Cardiac muscle cell (in vitro differentiated cells and primary cell): Measurements from ENCODE around the gene PHACTR2. TPM values are rescaled to one million over a fixed set of nuclear protein-coding genes. Genes with fewer than 3 reads are reported as not detected.

ENCODE experiments used
- DNase-seq, 2 donors: peaks; one replicate each; pipeline versions ENCODE4 v3.0.0 to v3.0.0-alpha.2; 2010 to 2017; ENCODE audit warnings: low read depth in 1 of 2, low spot score in 1 of 2
- H3K27ac ChIP-seq: fragments of 200-600 bp; sonication (generic); 2 replicates; pipeline ENCODE4 v1.5.1; 2016
- H3K27me3 ChIP-seq: fragments of 200-600 bp; sonication (generic); 2 replicates; pipeline ENCODE4 v1.6.0; 2016; ENCODE audit warnings: control low read depth
- H3K36me3 ChIP-seq: fragments of 200-600 bp; sonication (generic); 2 replicates; pipeline ENCODE4 v1.5.1; 2016; ENCODE audit warnings: control low read depth
- H3K4me1 ChIP-seq: fragments of 200-600 bp; sonication (generic); 2 replicates; pipeline ENCODE4 v1.8.1; 2017; ENCODE audit warnings: low read depth, mild to moderate bottlenecking, mixed run types
- H3K4me3 ChIP-seq: fragments of 200-600 bp; sonication (generic); 2 replicates; pipeline ENCODE4 v1.5.1; 2016; ENCODE audit warnings: mild to moderate bottlenecking
- H3K9me3 ChIP-seq: fragments of 200-600 bp; sonication (generic); 2 replicates; pipeline ENCODE4 v1.5.1; 2017; ENCODE audit warnings: low read depth, mild to moderate bottlenecking, control low read depth
- polyA plus RNA-seq: library from polyadenylated mRNA; unstranded; fragments of >200 nt; fragmentation: Nextera tagmentation; extraction: Ambion mirVana; gene quantifications from 2 replicates; pipeline ENCODE4 v1.2.1, GENCODE V29; 2016
- total RNA-seq: library from RNA; depleted of rRNA; stranded (reverse); fragments of >200 nt; gene quantifications from 2 replicates; pipeline ENCODE4 v1.2.3, GENCODE V29; 2016
- TF ChIP-seq, protein P1 (sequence below): IDR thresholded peaks from 2 replicates; pipeline ENCODE4 v1.5.1; 2012; ENCODE audit warnings: low read depth, mild to moderate bottlenecking, low read length

PHACTR2 gene
- total and polyA plus RNA-seq, 2 experiments from 2014 or later = 47.3 to 52.3 TPM

DNA sequence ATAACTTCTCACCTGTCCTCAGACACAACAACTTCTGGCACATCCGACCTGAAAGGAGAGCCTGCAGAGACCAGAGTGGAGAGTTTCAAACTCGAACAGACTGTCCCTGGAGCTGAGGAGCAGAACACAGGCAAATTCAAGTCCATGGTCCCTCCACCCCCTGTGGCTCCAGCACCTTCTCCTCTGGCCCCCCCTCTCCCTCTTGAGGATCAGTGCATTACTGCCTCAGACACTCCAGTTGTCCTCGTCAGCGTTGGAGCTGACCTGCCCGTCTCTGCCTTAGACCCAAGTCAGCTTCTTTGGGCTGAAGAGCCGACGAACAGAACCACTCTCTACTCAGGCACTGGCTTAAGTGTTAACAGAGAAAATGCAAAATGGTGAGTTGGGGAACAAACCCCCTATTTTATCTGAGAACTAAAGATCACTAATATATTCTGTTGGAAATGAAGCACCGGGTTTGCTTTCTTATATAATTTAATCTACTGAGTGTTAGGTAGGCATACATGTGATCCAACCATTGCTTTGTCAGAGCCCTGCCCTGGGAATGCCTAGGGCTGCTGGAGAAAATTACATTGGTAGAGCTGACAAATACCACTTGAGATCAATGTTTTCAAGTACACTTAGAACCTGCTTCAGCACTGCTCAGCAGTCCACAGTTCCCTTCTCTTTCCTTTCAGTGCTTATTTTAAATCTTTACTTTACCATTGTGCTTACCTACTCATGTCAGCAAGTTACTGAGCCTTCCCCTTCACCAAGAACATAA, 87.8 kb downstream of the PHACTR2 start:
- Histone ChIP-seq H3K4me1 (no peaks in the 10 kb centered on the region), H3K9me3 (no peaks in the 10 kb centered on the region), H3K27ac (peak overlapping the region; percentile 30), H3K4me3 (no peak overlapping the region), H3K27me3 (no peaks in the 10 kb centered on the region), H3K36me3 (peaks cover 12% of the 10 kb centered on the region)
- DNase-seq = peak in 1 of 2 donors; percentile 53
- TF ChIP-seq, protein P1, sequence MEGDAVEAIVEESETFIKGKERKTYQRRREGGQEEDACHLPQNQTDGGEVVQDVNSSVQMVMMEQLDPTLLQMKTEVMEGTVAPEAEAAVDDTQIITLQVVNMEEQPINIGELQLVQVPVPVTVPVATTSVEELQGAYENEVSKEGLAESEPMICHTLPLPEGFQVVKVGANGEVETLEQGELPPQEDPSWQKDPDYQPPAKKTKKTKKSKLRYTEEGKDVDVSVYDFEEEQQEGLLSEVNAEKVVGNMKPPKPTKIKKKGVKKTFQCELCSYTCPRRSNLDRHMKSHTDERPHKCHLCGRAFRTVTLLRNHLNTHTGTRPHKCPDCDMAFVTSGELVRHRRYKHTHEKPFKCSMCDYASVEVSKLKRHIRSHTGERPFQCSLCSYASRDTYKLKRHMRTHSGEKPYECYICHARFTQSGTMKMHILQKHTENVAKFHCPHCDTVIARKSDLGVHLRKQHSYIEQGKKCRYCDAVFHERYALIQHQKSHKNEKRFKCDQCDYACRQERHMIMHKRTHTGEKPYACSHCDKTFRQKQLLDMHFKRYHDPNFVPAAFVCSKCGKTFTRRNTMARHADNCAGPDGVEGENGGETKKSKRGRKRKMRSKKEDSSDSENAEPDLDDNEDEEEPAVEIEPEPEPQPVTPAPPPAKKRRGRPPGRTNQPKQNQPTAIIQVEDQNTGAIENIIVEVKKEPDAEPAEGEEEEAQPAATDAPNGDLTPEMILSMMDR = no peak

DNA sequence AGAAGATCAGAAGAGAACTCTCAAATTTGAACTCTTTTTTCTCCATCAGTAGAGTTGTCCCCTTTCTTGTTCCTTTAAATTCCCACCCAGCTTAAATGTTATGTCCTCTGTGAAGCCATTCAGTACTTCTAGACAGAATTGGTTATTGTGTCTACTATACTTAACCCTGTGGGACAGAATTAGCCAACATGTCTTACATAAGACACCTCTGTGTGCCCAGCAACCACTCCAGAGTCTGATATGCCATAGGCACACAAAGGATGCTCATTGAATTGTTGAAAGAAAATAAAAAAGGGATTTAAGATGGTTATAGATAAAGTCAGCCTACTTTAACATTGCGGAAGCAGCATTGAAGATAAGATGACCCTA, 88.4 kb downstream of the PHACTR2 start:
- H3K4me1 ChIP-seq = no peaks in the 10 kb centered on the region
- no peak for DNase-seq
- no peaks in the 10 kb centered on the region for H3K27me3 ChIP-seq
- H3K36me3 ChIP-seq = peaks cover 12% of the 10 kb centered on the region
- TF ChIP-seq, protein P1 = no peak
- peak overlapping the region; percentile 30 for H3K27ac ChIP-seq
- no peak overlapping the region for H3K4me3 ChIP-seq
- H3K9me3 ChIP-seq = no peaks in the 10 kb centered on the region

DNA sequence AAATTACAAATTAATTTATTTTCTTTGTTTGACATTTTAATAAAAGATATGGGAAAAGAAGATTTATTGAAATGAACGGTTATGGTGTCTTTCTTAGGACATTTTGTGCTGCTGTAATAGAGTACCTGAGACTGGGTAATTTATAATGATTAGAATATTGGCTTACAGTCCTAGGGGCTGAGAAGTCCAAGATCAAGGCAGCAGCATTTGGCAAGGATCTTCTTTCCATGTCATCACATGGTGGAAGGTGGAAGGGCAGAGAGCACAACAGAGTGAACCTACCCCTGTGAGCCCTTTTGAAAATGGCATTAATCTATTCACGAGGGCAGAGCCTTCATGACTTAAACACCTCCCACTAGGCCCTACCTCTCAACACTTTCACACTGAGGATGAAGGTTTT, 89.7 kb downstream of the PHACTR2 start:
- H3K27ac ChIP-seq = no peak overlapping the region
- TF ChIP-seq, protein P1 = no peak
- H3K27me3 ChIP-seq = no peaks in the 10 kb centered on the region
- no peaks in the 10 kb centered on the region for H3K9me3 ChIP-seq
- H3K4me3 ChIP-seq = no peak overlapping the region
- no peaks in the 10 kb centered on the region for H3K4me1 ChIP-seq
- H3K36me3 ChIP-seq = peaks cover 12% of the 10 kb centered on the region
- no peak for DNase-seq

DNA sequence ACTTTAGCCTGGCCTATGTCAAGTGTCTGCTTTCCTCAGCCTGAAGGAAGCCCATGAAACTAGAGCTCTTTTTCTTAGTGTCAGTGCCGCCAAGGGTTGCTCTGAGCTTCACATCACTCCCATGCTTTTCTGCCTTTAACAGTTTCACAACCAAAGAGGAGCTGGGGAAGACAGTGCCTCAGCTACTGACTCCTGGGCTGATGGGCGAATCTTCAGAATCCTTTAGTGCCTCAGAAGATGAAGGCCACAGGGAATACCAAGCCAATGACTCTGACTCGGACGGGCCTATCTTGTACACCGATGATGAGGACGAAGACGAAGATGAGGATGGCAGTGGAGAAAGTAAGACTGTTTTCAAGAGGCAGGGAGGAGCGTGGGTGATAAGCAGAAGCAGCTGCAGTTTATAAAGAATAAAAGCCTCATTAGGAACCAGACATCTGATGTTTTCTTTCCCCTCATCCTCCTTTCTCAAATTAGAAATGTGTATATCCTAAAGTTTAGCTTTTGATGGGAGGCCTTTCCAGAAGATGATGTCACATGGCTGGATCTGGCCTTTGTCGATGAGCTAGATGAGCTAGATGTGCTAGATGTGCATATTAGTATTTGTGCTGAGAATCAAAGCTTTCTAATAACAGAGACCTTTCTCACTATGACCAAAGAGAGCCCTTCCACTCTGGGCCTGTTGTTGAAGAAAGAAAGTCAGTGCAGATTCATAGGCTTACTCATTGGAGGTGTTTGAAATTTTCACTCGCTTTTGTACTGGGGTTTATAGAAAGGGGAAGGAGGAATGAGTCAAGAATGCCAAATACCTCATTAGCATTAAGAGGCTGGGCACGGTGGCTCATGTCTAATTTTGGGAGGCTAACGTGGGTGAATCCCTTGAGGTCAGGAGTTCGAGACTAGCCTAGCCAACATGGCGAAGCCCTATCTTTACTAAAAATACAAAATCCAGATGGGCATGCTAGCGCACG, 94.6 kb downstream of the PHACTR2 start:
- peak in 1 of 2 donors; percentile 14 for DNase-seq
- no peaks in the 10 kb centered on the region for H3K9me3 ChIP-seq
- peaks cover 18% of the 10 kb centered on the region for H3K36me3 ChIP-seq
- no peak overlapping the region for H3K4me3 ChIP-seq
- H3K4me1 ChIP-seq = no peaks in the 10 kb centered on the region
- no peaks in the 10 kb centered on the region for H3K27me3 ChIP-seq
- H3K27ac ChIP-seq = no peak overlapping the region
- TF ChIP-seq, protein P1 = no peak

DNA sequence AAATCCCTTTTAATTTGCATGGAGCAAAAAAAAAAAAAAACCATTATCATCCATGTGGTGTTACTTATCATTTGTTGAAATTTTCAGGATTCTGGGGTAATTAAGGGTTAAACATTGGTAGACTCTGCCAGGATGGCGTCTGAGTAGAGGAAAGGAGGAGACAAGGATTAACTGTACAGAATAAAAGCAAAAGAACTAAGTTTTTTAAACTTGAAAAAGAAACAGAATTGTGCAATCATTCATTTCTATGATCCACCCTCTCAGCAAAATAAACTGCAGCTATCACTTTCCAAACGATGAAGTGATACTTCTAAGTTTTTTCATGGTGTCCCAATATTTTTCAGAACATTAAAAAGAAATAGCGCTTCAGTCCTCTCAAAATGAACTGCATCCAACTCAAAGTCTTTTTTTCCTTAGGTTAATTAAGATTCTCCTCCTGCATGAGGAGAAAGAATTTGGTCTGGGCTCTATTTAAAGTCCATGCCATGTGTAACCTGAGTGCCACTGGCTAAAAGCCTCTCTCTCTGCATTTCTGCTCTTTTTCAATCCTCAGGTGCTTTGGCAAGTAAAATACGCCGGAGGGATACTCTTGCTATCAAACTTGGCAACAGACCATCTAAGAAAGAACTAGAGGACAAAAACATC, 95.9 kb downstream of the PHACTR2 start:
- DNase-seq = peak; percentile 4 to 34
- Histone ChIP-seq H3K36me3 (peaks cover 12% of the 10 kb centered on the region), H3K27me3 (no peaks in the 10 kb centered on the region), H3K9me3 (no peaks in the 10 kb centered on the region), H3K4me1 (no peaks in the 10 kb centered on the region), H3K4me3 (no peak overlapping the region), H3K27ac (no peak overlapping the region)
- TF ChIP-seq, protein P1 = no peak
